Effector CD4-positive, alpha-beta T cell (primary cell): Measurements from ENCODE around the gene SEM1.
"Not testable (repeated sequence)": the region's sequence is repeated elsewhere in the genome, so short reads cannot be mapped to it uniquely, and the experiment has no call there.

Experiments used
- DNase-seq: peaks from one replicate; pipeline ENCODE4 v3.0.0-alpha.2; 2020

Gene SEM1

GRCh38 chr7:96700516-96700915 lies 9.1 kb downstream of the SEM1 start:
- DNase-seq, result no peak

- no peak for DNase-seq
Measured at GRCh38 chr7:96699219-96699871, 10.3 kb downstream of the SEM1 start.

GRCh38 chr7:96698449-96698848 lies 11.2 kb downstream of the SEM1 start:
- DNase-seq, result not testable (repeated sequence)

GRCh38 chr7:96697822-96698221 lies 11.8 kb downstream of the SEM1 start:
- no peak for DNase-seq

- no peak for DNase-seq
Measured at GRCh38 chr7:96695581-96695980, 14.1 kb downstream of the SEM1 start.

GRCh38 chr7:96694082-96694481 lies 15.6 kb downstream of the SEM1 start:
- DNase-seq, result no peak

- DNase-seq, result no peak
Measured at GRCh38 chr7:96691702-96692101, 17.9 kb downstream of the SEM1 start.

- DNase-seq, result no peak
Measured at GRCh38 chr7:96689414-96689813, 20.2 kb downstream of the SEM1 start.

GRCh38 chr7:96686305-96686704 lies 23.3 kb downstream of the SEM1 start:
- no peak for DNase-seq

- DNase-seq, result no peak
Measured at GRCh38 chr7:96685755-96686154, 23.9 kb downstream of the SEM1 start.

- no peak for DNase-seq
Measured at GRCh38 chr7:96685353-96685752, 24.3 kb downstream of the SEM1 start.

- DNase-seq, result no peak
Measured at GRCh38 chr7:96679886-96680285, 29.8 kb downstream of the SEM1 start.

- no peak for DNase-seq
Measured at GRCh38 chr7:96676919-96677318, 32.7 kb downstream of the SEM1 start.

- no peak for DNase-seq
Measured at GRCh38 chr7:96675548-96675947, 34.1 kb downstream of the SEM1 start.

- DNase-seq, result no peak
Measured at GRCh38 chr7:96674565-96674964, 35.1 kb downstream of the SEM1 start.

GRCh38 chr7:96671854-96672253 lies 37.8 kb downstream of the SEM1 start:
- no peak for DNase-seq

- DNase-seq, result no peak
Measured at GRCh38 chr7:96670338-96671289, 39.0 kb downstream of the SEM1 start.

- no peak for DNase-seq
Measured at GRCh38 chr7:96669812-96670211, 39.8 kb downstream of the SEM1 start.

GRCh38 chr7:96667026-96667425 lies 42.6 kb downstream of the SEM1 start:
- no peak for DNase-seq

- DNase-seq, result no peak
Measured at GRCh38 chr7:96665689-96666088, 44.0 kb downstream of the SEM1 start.

- DNase-seq, result no peak
Measured at GRCh38 chr7:96664793-96665192, 44.9 kb downstream of the SEM1 start.

- no peak for DNase-seq
Measured at GRCh38 chr7:96663871-96664445, 45.7 kb downstream of the SEM1 start.

GRCh38 chr7:96663457-96663856 lies 46.2 kb downstream of the SEM1 start:
- DNase-seq, result no peak

GRCh38 chr7:96662151-96662550 lies 47.5 kb downstream of the SEM1 start:
- not testable (repeated sequence) for DNase-seq
